Measurements from ENCODE around the gene CNOT4.

The CNOT4 gene

GRCh38 chr7:135403302-135403701 is 106.6 kb downstream of the CNOT4 start:
- DNase-seq (ENCODE audit: low read depth, low spot score) = no peak

GRCh38 chr7:135397689-135398088 is 112.2 kb downstream of the CNOT4 start:
- no peak for DNase-seq (ENCODE audit: low read depth, low spot score)

GRCh38 chr7:135392701-135393100 is 117.2 kb downstream of the CNOT4 start:
- no peak for DNase-seq (ENCODE audit: low read depth, low spot score)

GRCh38 chr7:135391514-135391913 is 118.4 kb downstream of the CNOT4 start:
- no peak for DNase-seq (ENCODE audit: low read depth, low spot score)

- no peak for DNase-seq (ENCODE audit: low read depth, low spot score)
These were observed 119.1 kb downstream of the CNOT4 start for GRCh38 chr7:135390829-135391228.

GRCh38 chr7:135389971-135390370 is 119.9 kb downstream of the CNOT4 start:
- DNase-seq (ENCODE audit: low read depth, low spot score) = no peak

GRCh38 chr7:135388616-135389015 is 121.3 kb downstream of the CNOT4 start:
- DNase-seq (ENCODE audit: low read depth, low spot score) = no peak

- no peak for DNase-seq (ENCODE audit: low read depth, low spot score)
These were observed 123.1 kb downstream of the CNOT4 start for GRCh38 chr7:135386776-135387175.

GRCh38 chr7:135386181-135386580 is 123.7 kb downstream of the CNOT4 start:
- no peak for DNase-seq (ENCODE audit: low read depth, low spot score)

GRCh38 chr7:135385209-135385608 is 124.7 kb downstream of the CNOT4 start:
- DNase-seq (ENCODE audit: low read depth, low spot score) = no peak

GRCh38 chr7:135383525-135384175 is 126.3 kb downstream of the CNOT4 start:
- no peak for DNase-seq (ENCODE audit: low read depth, low spot score)

GRCh38 chr7:135382173-135382572 is 127.7 kb downstream of the CNOT4 start:
- no peak for DNase-seq (ENCODE audit: low read depth, low spot score)

GRCh38 chr7:135381369-135381768 is 128.5 kb downstream of the CNOT4 start:
- DNase-seq (ENCODE audit: low read depth, low spot score) = no peak

- no peak for DNase-seq (ENCODE audit: low read depth, low spot score)
These were observed 129.6 kb downstream of the CNOT4 start for GRCh38 chr7:135380351-135380750.

- DNase-seq (ENCODE audit: low read depth, low spot score) = no peak
These were observed 132.7 kb downstream of the CNOT4 start for GRCh38 chr7:135377171-135377570.

- no peak for DNase-seq (ENCODE audit: low read depth, low spot score)
These were observed 133.8 kb downstream of the CNOT4 start for GRCh38 chr7:135375908-135376699.

- no peak for DNase-seq (ENCODE audit: low read depth, low spot score)
These were observed 135.2 kb downstream of the CNOT4 start for GRCh38 chr7:135374736-135375135.

GRCh38 chr7:135372222-135372621 is 137.7 kb downstream of the CNOT4 start:
- no peak for DNase-seq (ENCODE audit: low read depth, low spot score)

GRCh38 chr7:135370656-135371055 is 139.2 kb downstream of the CNOT4 start:
- DNase-seq (ENCODE audit: low read depth, low spot score) = no peak

- no peak for DNase-seq (ENCODE audit: low read depth, low spot score)
These were observed 140.5 kb downstream of the CNOT4 start for GRCh38 chr7:135369405-135369804.

- no peak for DNase-seq (ENCODE audit: low read depth, low spot score)
These were observed 141.3 kb downstream of the CNOT4 start for GRCh38 chr7:135368416-135369186.

GRCh38 chr7:135366843-135367508 is 142.9 kb downstream of the CNOT4 start:
- DNase-seq (ENCODE audit: low read depth, low spot score) = no peak
